Fibroblast of skin of right quadriceps (primary cell): ENCODE measurements around the gene BAK1.
"Not testable (repeated sequence)": the region's sequence is repeated elsewhere in the genome, so short reads cannot be mapped to it uniquely, and the experiment has no call there.

Source experiments
- DNase-seq: peaks from one replicate; pipeline ENCODE4 v3.0.0-alpha.2; 2013

BAK1 gene

GRCh38 chr6:33607784-33608161 lies 27.7 kb upstream of the BAK1 start:
- DNase-seq: no peak

DNA sequence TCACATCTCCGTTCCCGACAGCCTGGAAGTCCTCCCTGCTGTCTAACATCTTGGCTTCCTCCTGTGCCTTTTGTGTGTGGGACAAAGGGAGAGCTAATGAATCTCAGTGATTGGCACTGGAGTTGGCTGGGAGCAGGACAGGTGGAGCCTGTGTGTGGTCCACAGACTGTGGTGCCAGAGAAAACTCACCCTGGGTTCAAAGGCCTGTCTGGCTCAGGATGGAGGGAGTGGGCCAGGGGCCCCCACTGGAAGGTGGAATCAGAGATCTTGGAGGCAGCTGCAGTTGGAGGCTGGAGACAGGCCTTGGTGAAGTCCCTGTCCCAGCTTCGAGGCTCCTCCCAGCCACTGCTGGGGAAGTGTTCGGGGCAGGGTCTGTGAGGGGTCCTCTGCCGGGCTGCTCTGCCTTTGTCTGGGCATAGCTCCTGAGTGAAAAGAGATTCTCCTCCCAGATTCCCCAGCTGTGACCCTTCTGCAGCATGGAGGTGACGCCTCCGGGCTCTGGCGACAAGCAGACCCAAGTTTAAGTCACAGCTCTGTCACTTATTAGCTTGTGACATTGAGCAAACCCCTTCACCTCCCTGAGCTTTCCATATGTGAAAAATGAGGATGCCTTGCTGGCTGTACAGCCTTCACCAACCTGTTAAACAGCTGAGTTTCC lies 27.2 kb upstream of the BAK1 start:
- no peak for DNase-seq

- no peak for DNase-seq
Observed at GRCh38 chr6:33606642-33607041, 26.6 kb upstream of the BAK1 start.

DNA sequence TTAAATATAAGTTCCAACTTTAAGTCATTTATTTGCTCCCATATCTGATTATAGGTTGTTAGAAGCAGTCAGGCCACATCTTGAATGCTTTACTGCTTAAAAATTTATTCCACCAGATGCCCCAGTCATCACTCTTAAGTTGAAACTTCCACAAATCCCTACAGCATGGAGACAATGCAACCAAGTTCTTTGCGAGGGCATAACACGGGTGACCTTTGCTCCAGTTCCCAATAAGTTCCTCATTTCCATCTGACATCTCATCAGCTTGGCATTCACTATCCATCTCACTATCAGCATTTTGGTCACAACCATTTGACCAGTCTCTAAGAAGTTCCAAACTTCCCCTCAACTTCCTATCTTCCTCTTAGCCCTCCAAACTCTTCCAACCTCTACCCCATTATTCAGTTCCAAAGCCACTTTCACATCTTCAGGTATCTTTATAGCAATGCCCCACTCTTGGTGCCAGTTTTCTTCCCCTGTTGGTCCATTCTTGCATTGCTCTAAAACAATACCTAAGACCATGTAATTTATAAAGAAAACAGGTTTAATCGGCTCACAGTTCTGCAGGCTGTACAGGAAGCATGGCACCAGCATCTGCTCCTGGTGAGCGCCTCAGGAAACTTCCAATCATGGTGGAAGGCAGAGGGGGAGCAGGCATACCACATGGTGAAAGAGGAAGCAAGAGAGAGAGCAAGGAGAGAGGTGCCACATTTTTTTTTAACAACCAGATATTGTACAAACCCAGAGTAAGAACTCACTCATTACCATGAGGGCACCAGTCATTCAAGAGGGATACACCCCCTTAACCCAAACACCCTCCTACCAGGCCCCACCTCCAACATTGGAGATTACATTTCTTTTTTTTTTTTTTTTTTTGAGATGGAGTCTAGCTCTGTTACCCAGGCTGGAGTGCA lies 25.1 kb upstream of the BAK1 start:
- DNase-seq: no peak

DNA sequence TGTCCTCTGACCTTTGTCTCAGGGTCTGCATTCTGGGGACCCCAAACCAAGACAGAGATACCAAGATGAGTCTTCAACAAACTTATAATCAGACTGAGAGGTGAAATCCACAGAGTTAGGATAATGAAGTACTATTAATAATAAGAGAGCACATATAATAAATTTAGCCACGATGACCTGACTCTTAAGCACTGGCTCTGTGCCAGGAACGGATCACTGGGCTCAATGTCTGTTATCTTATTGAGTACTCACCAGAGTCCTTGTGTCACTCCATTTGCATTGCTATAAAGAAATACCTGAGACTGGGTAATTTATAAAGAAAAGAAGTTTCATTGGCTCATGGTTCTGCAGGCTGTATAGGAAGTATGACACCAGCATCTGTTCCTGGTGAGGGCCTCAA lies 22.1 kb upstream of the BAK1 start:
- no peak for DNase-seq

DNA sequence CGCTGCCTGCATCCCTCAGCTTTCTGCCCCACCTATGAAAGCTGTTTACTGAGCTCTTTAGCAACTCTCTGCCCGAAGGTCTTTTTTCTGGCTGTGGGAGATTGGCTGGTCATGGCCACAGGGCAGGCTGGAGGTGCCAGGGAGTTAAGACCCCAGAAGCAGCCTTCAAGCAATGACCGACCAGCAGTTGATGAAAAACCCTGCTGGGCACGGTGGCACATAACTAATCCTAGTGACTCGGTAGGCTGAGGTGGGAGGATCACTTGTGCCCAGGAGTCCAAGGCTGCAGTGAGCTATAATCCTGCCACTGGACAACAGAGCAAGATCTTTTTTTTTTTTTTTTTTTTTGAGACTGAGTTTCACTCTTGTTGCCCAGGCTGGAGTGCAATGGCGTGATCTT lies 20.7 kb upstream of the BAK1 start:
- DNase-seq: no peak

- no peak for DNase-seq
Observed at GRCh38 chr6:33599413-33599938, 19.4 kb upstream of the BAK1 start.

DNA sequence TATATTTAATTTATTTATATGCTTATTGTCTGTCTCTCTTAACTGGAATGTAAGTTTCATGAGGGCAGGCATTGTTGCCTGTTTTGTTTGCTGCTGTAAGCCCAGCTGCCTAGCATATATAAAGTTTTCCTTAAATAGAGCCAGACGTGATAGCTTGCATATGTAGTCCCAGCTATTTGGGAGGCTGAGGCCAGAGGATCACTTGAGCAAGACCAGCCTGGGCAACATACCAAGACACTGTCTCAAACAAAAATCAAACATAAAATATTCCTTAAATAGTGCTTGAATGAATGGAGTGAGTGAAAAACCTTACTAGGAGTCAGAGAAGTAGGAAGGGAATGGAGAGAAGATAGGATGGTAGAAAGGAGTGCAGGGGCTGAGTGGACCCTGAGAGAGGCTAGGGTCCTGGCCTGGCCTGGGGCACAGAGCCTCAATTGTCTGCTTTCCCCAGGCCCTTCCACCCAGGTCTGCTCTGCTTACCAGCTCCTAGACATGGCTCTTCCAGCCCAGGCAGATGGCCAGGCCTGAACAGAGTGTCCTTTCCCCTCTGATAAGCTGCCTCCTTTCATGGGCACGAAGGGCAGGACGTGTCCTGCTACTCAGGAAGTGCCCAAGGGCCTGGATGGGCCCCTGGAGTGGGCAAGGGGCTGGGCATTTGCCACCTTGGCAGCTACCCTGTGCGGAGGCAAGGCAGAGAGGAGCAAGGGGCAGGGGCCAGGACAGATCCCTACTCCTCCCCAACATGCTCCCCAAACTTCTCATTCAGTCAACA lies 17.7 kb upstream of the BAK1 start:
- DNase-seq: no peak

GRCh38 chr6:33596894-33597293 lies 16.8 kb upstream of the BAK1 start:
- DNase-seq: not testable (repeated sequence)

DNA sequence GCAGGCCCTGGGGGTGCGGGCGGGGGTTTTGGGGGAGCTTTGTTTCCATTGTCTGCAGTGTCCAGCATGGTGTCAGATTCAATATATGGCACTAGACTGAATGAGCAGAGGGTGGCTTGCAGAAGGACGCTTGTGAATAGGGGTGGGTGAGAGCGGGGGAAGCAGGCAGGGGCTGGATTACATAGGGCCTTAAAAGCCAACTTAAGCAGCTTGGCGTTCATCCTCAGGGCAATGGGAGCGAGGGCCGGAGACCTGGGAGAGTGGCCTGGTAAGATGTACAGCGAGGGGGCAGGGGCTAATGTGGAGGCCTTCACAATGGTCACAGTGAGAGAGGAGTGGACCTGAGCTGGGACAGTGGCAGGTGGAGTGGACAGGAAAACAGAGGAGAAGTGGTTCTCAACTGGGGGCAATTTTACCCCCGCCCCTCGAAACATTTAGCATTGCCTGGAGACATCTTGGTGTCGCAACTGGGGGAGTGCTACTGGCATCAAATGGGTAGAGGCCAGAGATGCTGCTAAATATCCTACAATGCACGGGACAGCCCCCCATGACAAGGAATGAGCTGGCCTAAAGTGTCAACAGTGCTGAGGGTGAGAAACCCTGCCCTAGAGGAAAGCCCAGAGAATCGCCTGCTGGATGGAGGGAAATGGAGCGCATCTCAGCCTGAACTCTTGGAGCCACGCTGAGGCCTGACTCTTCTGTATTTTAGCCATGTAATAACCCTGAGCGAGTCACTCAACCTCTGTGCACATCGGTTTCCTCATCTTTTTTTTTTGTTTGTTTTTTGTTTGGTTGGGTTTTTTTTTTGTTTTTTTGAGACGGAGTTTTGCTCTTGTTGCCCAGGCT lies 15.1 kb upstream of the BAK1 start:
- DNase-seq: no peak

DNA sequence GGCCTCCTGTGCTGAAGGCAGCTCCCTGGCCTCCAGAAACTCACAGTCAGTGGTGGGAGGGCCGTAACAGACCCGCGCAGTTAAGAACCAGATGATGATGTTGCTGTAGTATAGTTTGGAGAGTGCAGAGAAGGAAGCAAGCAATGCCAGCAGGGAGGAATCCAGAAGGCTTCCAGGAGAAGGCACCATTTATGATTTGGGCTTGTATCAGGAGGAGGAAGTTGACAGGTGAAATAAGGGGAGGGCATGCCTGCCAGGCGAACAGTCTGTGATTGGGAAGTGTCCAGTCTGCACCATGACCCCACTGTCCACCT lies 13.3 kb upstream of the BAK1 start:
- no peak for DNase-seq

- DNase-seq: no peak
Observed at GRCh38 chr6:33592595-33593413, 12.7 kb upstream of the BAK1 start.

DNA sequence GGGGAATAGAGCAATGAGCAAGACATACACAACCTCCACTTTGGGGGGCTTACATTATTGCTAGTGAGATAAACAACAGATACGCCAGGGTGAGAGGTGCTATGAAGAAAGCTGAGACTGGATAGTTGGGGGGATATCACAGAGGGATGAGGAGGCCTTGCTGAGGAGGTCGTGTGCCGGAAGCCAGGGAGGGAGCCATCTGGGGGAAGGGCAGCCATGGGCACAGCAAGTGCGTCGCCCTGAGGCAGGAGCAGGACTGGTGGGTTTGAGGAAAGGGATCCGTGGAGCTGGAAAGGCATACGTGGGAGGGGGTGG lies 12.2 kb upstream of the BAK1 start:
- DNase-seq: no peak

DNA sequence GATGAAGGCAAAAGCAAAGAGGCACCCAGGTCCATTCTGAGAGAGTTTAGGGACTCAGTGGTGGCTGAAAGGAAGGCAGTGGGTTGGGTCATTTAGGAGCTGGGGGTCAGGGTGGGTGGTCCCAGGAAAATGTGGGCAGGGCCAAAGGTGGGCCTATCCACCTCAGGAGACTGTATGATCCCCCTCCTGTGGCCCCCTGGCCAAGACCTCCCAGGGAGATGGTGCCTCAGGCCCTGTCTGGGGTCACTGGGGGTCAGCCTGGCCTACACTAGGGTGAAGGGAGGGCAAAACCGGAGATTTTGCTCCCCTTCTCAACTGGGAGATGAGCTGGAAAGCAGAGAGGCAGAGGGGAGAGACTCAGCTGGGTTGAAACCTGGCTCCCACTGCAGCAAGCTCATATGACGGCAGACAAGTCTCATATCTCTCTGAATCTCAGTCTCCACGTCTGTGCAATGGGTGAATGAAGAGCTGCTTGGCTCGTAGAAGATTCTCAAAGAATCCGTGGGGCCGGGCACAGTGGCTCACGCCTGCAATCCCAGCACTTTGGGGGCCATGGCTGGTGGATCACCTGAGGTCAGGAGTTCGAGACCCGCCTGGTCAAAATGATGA lies 11.5 kb upstream of the BAK1 start:
- DNase-seq: no peak

DNA sequence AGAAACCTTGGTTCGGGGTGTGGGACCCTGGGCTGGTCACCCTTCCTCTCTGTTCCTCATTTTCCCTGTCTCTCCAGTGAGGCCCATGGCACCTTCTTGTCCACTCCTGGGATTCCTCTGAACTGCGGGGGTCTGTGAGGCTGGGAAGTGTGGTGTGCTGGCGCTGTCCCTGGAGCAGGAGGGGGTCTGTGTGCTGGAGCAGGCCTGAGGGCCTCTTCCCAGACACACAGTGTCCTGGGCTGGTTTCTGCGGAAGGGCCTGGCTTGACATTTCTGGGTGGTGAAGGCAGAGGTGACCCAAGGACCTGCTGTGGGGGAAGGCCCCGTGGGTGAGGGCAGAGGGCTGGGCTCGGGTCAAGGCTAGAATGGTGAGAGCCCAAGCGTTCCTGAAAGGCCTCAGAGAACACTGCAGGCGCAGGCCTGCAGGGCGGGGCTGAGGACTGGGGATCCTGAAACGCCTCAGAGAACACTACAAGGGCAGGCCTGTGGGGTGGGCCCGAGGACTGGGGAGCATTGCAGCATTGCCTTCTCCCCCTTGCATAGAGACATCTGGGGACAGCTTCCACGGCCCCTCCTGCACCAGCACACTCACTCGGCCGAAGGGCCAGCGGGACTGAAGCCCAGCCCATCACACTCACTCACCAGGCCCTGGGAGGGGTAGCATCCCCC lies 10.6 kb upstream of the BAK1 start:
- no peak for DNase-seq

- DNase-seq: peak; percentile 62
Observed at GRCh38 chr6:33589731-33590530, 9.9 kb upstream of the BAK1 start.

- DNase-seq: no peak
Observed at GRCh38 chr6:33589392-33589730, 9.3 kb upstream of the BAK1 start.

DNA sequence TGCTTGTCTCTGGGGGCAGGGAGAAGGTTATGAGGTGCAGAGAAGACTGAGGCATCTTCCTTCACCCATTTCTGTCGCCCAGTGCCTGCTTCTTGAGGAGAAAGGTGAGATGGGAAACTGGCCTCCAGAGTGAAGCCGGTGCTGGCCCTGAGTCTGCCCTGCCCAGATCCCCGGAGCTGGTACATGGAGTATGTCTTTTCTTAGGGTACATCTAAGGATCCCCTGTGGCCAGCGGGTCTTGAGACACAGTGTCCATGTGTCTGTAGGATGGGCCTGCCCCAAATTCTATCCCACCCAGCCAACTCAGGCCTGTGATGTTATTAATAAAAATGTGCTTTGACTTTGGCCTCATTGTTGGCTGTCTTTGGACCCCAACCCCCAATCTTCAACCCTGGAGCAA lies 8.8 kb upstream of the BAK1 start:
- DNase-seq: no peak

- no peak for DNase-seq
Observed at GRCh38 chr6:33587529-33587928, 7.5 kb upstream of the BAK1 start.

- DNase-seq: no peak
Observed at GRCh38 chr6:33586108-33586640, 6.1 kb upstream of the BAK1 start.
